Natural killer cell (primary cell): ENCODE data around the gene KRT31. TPM values are rescaled to one million over a fixed set of nuclear protein-coding genes. Genes with fewer than 3 reads are reported as not detected.
"Not testable (repeated sequence)": the region's sequence is repeated elsewhere in the genome, so short reads cannot be mapped to it uniquely, and the experiment has no call there.

Experiments
- ATAC-seq, 3 donors: fragments of 150-1000 bp in 2 of 3; fragments of 200-7000 bp in 1 of 3; cut with Tn5 transposase; 1 replicate in 1 of 3; 2 replicates in 2 of 3; pipeline ENCODE4 v1.10.0; 2021; ENCODE audit warnings: mild to moderate bottlenecking in 2 of 3, moderate library complexity in 2 of 3
- DNase-seq, 2 donors: peaks; one replicate each; pipeline versions ENCODE4 v3.0.0 to v3.0.0-alpha.2; 2013 to 2021; ENCODE audit warnings: mixed read lengths in 1 of 2
- H3K27ac ChIP-seq: one replicate; pipeline ENCODE4 v1.5.1; 2013; ENCODE audit warnings: mild to moderate bottlenecking, low read length
- H3K27me3 ChIP-seq: one replicate; pipeline ENCODE4 v1.6.1; 2013; ENCODE audit warnings: low read length; ENCODE audit not compliant: control insufficient read depth, insufficient read depth
- H3K36me3 ChIP-seq: one replicate; pipeline ENCODE4 v1.6.1; 2013; ENCODE audit warnings: low read length; ENCODE audit not compliant: control insufficient read depth, insufficient read depth
- H3K4me1 ChIP-seq: one replicate; pipeline ENCODE4 v1.6.1; 2013; ENCODE audit warnings: low read length; ENCODE audit not compliant: control insufficient read depth, insufficient read depth
- H3K4me3 ChIP-seq: one replicate; pipeline ENCODE4 v1.5.1; 2013; ENCODE audit warnings: low read length
- H3K9me3 ChIP-seq: one replicate; pipeline ENCODE4 v1.6.1; 2013; ENCODE audit warnings: low read length; ENCODE audit not compliant: control insufficient read depth, insufficient read depth
- H3K27ac Mint-ChIP-seq, 2 donors: one replicate each; pipeline ENCODE4 v1.8.0; 2022; ENCODE audit warnings: mild to moderate bottlenecking in 2 of 2, mixed read lengths in 2 of 2, moderate library complexity in 1 of 2
- H3K27me3 Mint-ChIP-seq, 2 donors: one replicate each; pipeline ENCODE4 v1.8.0; 2022; ENCODE audit warnings: low read depth in 2 of 2, mixed read lengths in 2 of 2
- H3K36me3 Mint-ChIP-seq: one replicate; pipeline ENCODE4 v1.8.0; 2022; ENCODE audit warnings: mixed read lengths
- H3K4me1 Mint-ChIP-seq, 2 donors: one replicate each; pipeline ENCODE4 v1.8.0; 2022; ENCODE audit warnings: mixed read lengths in 2 of 2
- H3K4me3 Mint-ChIP-seq: one replicate; pipeline ENCODE4 v1.8.0; 2022; ENCODE audit warnings: mild to moderate bottlenecking, moderate library complexity, mixed read lengths
- H3K9me3 Mint-ChIP-seq, 2 donors: one replicate each; pipeline ENCODE4 v1.8.0; 2022; ENCODE audit warnings: mixed read lengths in 2 of 2
- CTCF ChIP-seq: fragments of 200-600 bp; IDR thresholded peaks from one replicate; pipeline ENCODE4 v1.8.0; 2022; ENCODE audit warnings: antibody characterized with exemption
- WGBS: methylation state at CpG from one replicate; pipeline ENCODE4 v1.1.7; 2013; ENCODE audit warnings: missing lambda C conversion rate; ENCODE audit not compliant: insufficient coverage; 5-methylcytosine and 5-hydroxymethylcytosine counted together
- intact Hi-C: fragments of 100-400 bp; cut with micrococcal nuclease; formaldehyde crosslinking; loops from one replicate; pipeline ENCODE4 v1.14.2; 2022
- total RNA-seq, 4 donors: library from RNA; stranded (reverse); fragments of 120-200 nt in 1 of 4; gene quantifications; one replicate each; pipeline versions ENCODE4 v1.2.3 to v1.2.4, GENCODE V29; 2013 to 2022

KRT31 gene
- total RNA-seq, 3 donors from 2014 or later (not counting 1 experiment from before 2014, with no cell fraction given), result not detected

- WGBS, result 73% methylated on average over 7 of the region's 7 CpGs
- Mint-ChIP-seq H3K4me3 (no peak overlapping the region), H3K36me3 (no peaks in the 10 kb centered on the region), H3K9me3 (no peaks in the 10 kb centered on the region), H3K27me3 (peaks cover 5 to 30% of the 10 kb centered on the region in 2 donors), H3K27ac (no peak overlapping the region), H3K4me1 (no peaks in the 10 kb centered on the region)
- Histone ChIP-seq H3K27ac (no peak overlapping the region), H3K27me3 (no peaks in the 10 kb centered on the region), H3K9me3 (no peaks in the 10 kb centered on the region), H3K4me3 (no peak overlapping the region), H3K4me1 (no peaks in the 10 kb centered on the region), H3K36me3 (no peaks in the 10 kb centered on the region)
- ATAC-seq, result no peak
- intact Hi-C loops, result no loop called here
- no peak for TF ChIP-seq CTCF
- DNase-seq, result no peak
These were observed 32.3 kb upstream of the KRT31 start for GRCh38 chr17:41429667-41430066.

- Histone ChIP-seq H3K4me1 (no peaks in the 10 kb centered on the region), H3K27ac (no peak overlapping the region), H3K36me3 (no peaks in the 10 kb centered on the region), H3K9me3 (no peaks in the 10 kb centered on the region), H3K4me3 (no peak overlapping the region), H3K27me3 (no peaks in the 10 kb centered on the region)
- Mint-ChIP-seq H3K27me3 (peaks cover 2 to 30% of the 10 kb centered on the region in 2 donors), H3K4me3 (no peak overlapping the region), H3K36me3 (no peaks in the 10 kb centered on the region), H3K4me1 (no peaks in the 10 kb centered on the region), H3K9me3 (no peaks in the 10 kb centered on the region), H3K27ac (no peak overlapping the region)
- DNase-seq, result no peak
- ATAC-seq, result no peak
- intact Hi-C loops, result no loop called here
- TF ChIP-seq CTCF, result no peak
- 75% methylated on average over 4 of the region's 4 CpGs for WGBS
These were observed 31.3 kb upstream of the KRT31 start for GRCh38 chr17:41428591-41429291.

GRCh38 chr17:41424111-41424635, 26.8 kb upstream of the KRT31 start, which contains the start of gene KRT37:
Gene KRT37, minus strand, starts transcription at chr17:41424585. Its CDS starts 62 bp downstream, at chr17:41424523.
- 95% methylated on average over 12 of the region's 13 CpGs for WGBS
- no peak for TF ChIP-seq CTCF
- intact Hi-C loops, result no loop called here
- Mint-ChIP-seq H3K27me3 (peaks cover 0 to 27% of the 10 kb centered on the region in 2 donors), H3K27ac (no peak within 1 kb of the TSS), H3K4me1 (no peaks in the 10 kb centered on the region), H3K4me3 (no peak within 1 kb of the TSS), H3K36me3 (no peaks in the 10 kb centered on the region), H3K9me3 (no peaks in the 10 kb centered on the region)
- Histone ChIP-seq H3K4me3 (no peak within 1 kb of the TSS), H3K4me1 (peaks cover 12% of the 10 kb centered on the region), H3K27ac (no peak within 1 kb of the TSS), H3K27me3 (no peaks in the 10 kb centered on the region), H3K36me3 (no peaks in the 10 kb centered on the region), H3K9me3 (no peaks in the 10 kb centered on the region)
- ATAC-seq (no peak), DNase-seq (no peak)

GRCh38 chr17:41422586-41422985, 25.2 kb upstream of the KRT31 start:
- 87% methylated on average over 11 of the region's 11 CpGs for WGBS
- H3K36me3 ChIP-seq, H3K4me1 Mint-ChIP-seq, intact Hi-C loops, H3K9me3 Mint-ChIP-seq, ATAC-seq, H3K36me3 Mint-ChIP-seq, H3K4me3 Mint-ChIP-seq, H3K4me3 ChIP-seq, DNase-seq, H3K27ac Mint-ChIP-seq, H3K9me3 ChIP-seq, H3K27me3 ChIP-seq, H3K27ac ChIP-seq: not testable (repeated sequence)
- H3K4me1 ChIP-seq, result peaks cover 13% of the 10 kb centered on the region
- peaks cover 0 to 21% of the 10 kb centered on the region in 2 donors for H3K27me3 Mint-ChIP-seq
